Fibroblast of lung (primary cell): ENCODE results near the gene CD86.

ENCODE experiments used
- CTCF ChIP-seq, 2 donors: IDR thresholded peaks in 1 of 2; conservative IDR thresholded peaks in 1 of 2; 1 replicate in 1 of 2; 2 replicates in 1 of 2; pipeline ENCODE4 v1.5.1; 2011 to 2012; ENCODE audit warnings: low read length in 2 of 2, control low read depth in 1 of 2, inconsistent platforms in 1 of 2, low read depth in 1 of 2, mild to moderate bottlenecking in 1 of 2
- EZH2 ChIP-seq: IDR thresholded peaks from 2 replicates; pipeline ENCODE4 v1.5.1; 2012; ENCODE audit warnings: low read length, control low read depth, mild to moderate bottlenecking; ENCODE audit errors: missing control alignments

- TF ChIP-seq CTCF (conservative IDR thresholded peaks at IDR 0.05 in 1 of 2, IDR thresholded peaks at IDR 0.05 in 1 of 2; ENCODE audit: low read depth in 1 of 2, low read length in 2 of 2) (no peak), EZH2 (no peak)
Measured at GRCh38 chr3:122111974-122112373, 56.8 kb downstream of the CD86 start.
